PC-3 (cell line): Measurements from ENCODE around the gene EPO. TPM values are rescaled to one million over a fixed set of nuclear protein-coding genes. Genes with fewer than 3 reads are reported as not detected.

Experiments
- ATAC-seq: fragments of 200-7000 bp; cut with Tn5 transposase; 2 replicates; pipeline ENCODE4 v1.9.1; 2020; ENCODE audit warnings: mild to moderate bottlenecking, moderate library complexity
- BruUV-seq: library from RNA; stranded (reverse); fragments of 400-500 nt; replicated peaks from 2 replicates; lab custom pipeline; 2021; lab: Mats Ljungman, UMichigan
- CTCF ChIA-PET: fragments of 300-600 bp; sonication (Branson Sonifier 250); formaldehyde crosslinking; loops from one replicate; lab custom pipeline; 2022; ENCODE audit warnings: antibody characterized with exemption; lab: Charles Lee
- POLR2A ChIA-PET: fragments of 300-600 bp; sonication (Branson Sonifier 250); formaldehyde crosslinking; loops from one replicate; lab custom pipeline; 2022; ENCODE audit warnings: antibody characterized with exemption; ENCODE audit not compliant: unreplicated experiment; lab: Charles Lee
- DNase-seq: peaks from one replicate; pipeline ENCODE4 v3.0.0-alpha.2; 2015
- H2AFZ ChIP-seq: fragments of 300-600 bp; sonication (generic); 2 replicates; pipeline ENCODE4 v1.6.0; 2016; ENCODE audit warnings: antibody characterized with exemption, low read length
- H3F3A ChIP-seq: fragments of 300-600 bp; sonication (generic); one replicate; pipeline ENCODE4 v1.6.0; 2017; ENCODE audit warnings: antibody characterized with exemption, low read length, control low read depth, mild to moderate bottlenecking; ENCODE audit not compliant: unreplicated experiment
- H3K27ac ChIP-seq: fragments of 300-600 bp; sonication (generic); 2 replicates; pipeline ENCODE4 v1.5.1; 2016; ENCODE audit warnings: mild to moderate bottlenecking, low read length
- H3K27me3 ChIP-seq: fragments of 300-600 bp; sonication (generic); 2 replicates; pipeline ENCODE4 v1.6.1; 2016; ENCODE audit warnings: low read length, mixed read lengths
- H3K36me3 ChIP-seq: fragments of 300-600 bp; sonication (generic); 2 replicates; pipeline ENCODE4 v1.6.1; 2016; ENCODE audit warnings: low read depth, mixed run types, low read length, mixed read lengths
- H3K4me1 ChIP-seq: fragments of 300-600 bp; sonication (generic); 2 replicates; pipeline ENCODE4 v1.5.1; 2016; ENCODE audit warnings: low read length; ENCODE audit not compliant: insufficient read depth
- H3K4me2 ChIP-seq: fragments of 300-600 bp; sonication (generic); 2 replicates; pipeline ENCODE4 v1.6.0; 2016; ENCODE audit warnings: low read length
- H3K4me3 ChIP-seq: fragments of 300-600 bp; sonication (generic); 2 replicates; pipeline ENCODE4 v1.5.1; 2016; ENCODE audit warnings: mild to moderate bottlenecking, low read length, mixed read lengths
- H3K79me2 ChIP-seq: fragments of 300-600 bp; sonication (generic); 2 replicates; pipeline ENCODE4 v1.6.1; 2017; ENCODE audit warnings: low read length, mixed read lengths
- H3K9ac ChIP-seq: fragments of 300-600 bp; sonication (generic); 2 replicates; pipeline ENCODE4 v1.6.0; 2016; ENCODE audit warnings: mild to moderate bottlenecking, low read length
- H3K9me2 ChIP-seq: fragments of 300-600 bp; sonication (generic); replicated peaks from 2 replicates; pipeline ENCODE4 v1.6.1; 2016; ENCODE audit warnings: mixed run types, low read length, mixed read lengths
- H3K9me3 ChIP-seq: fragments of 300-600 bp; sonication (generic); 2 replicates; pipeline ENCODE4 v1.6.1; 2016; ENCODE audit warnings: low read length, mixed read lengths
- H4K20me1 ChIP-seq: fragments of 300-600 bp; sonication (generic); 2 replicates; pipeline ENCODE4 v1.6.1; 2016; ENCODE audit warnings: low read length, mixed read lengths
- EZH2 ChIP-seq: fragments of 300-600 bp; sonication (generic); IDR thresholded peaks from one replicate; pipeline ENCODE4 v1.6.1; 2017; ENCODE audit warnings: antibody characterized with exemption, mild to moderate bottlenecking, low read length; ENCODE audit not compliant: unreplicated experiment
- EZH2phosphoT487 ChIP-seq: fragments of 300-600 bp; sonication (generic); IDR thresholded peaks from 2 replicates; pipeline ENCODE4 v1.6.1; 2018; ENCODE audit warnings: mild to moderate bottlenecking, antibody characterized with exemption, low read length, borderline replicate concordance
- intact Hi-C: fragments of 100-400 bp; cut with micrococcal nuclease; formaldehyde crosslinking; loops from 2 replicates; pipeline ENCODE4 v1.9.0; 2023
- total RNA-seq: library from RNA; depleted of rRNA; stranded (reverse); fragments of >200 nt; gene quantifications from 2 replicates; pipeline ENCODE4 v1.2.3, GENCODE V29; 2014
- TF ChIP-seq, protein P1 (sequence below): fragments of 300-600 bp; sonication (generic); conservative IDR thresholded peaks from 2 replicates; pipeline ENCODE4 v1.5.1; 2017; ENCODE audit warnings: antibody characterized with exemption, low read depth, mild to moderate bottlenecking, low read length

Gene EPO
- total RNA-seq, 1 experiment from 2014 or later = not detected

DNA sequence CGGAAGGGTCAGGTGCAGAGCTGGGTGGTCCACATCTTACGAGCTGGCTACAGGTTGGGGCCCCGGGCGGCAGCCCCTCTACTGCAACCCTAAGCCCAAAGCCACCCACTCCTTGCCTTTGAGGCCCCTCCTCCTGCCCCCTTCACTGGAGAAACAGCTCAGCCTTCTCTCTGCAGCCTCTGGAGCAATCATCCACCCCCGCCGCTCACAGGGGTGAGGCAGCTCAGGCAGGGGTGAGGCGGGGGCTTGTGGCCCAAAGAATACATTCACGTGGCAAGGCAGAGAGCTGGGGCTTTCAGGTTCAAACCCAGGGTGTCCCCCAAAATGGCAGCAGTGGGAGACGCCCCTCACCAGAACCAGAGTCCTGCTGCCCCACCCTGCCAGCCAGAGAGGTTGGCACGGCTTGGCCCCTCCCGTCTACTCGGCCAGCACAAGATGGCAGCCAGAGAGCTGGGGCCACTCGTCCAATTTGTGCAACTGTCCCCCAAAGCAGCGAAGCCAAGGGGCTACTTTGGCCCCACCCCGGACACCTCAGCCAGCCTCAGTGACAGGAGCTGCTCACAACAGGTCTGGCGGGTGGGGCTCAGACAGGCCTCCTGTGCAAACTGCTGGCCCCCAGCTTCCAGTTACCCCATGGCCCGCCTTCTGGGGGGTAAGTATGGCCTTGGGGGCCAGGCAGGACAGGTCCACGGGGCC, 39.5 kb upstream of the EPO start:
- no TSS peak for BruUV-seq
- no peak overlapping the region for H3K27ac ChIP-seq
- ChIA-PET POLR2A (no interaction called here), CTCF (no interaction called here)
- peaks cover 5% of the 10 kb centered on the region; the same call in 1 of the 2 replicates for H3K79me2 ChIP-seq
- TF ChIP-seq EZH2phosphoT487 (no peak), EZH2 (no peak)
- TF ChIP-seq, protein P1, sequence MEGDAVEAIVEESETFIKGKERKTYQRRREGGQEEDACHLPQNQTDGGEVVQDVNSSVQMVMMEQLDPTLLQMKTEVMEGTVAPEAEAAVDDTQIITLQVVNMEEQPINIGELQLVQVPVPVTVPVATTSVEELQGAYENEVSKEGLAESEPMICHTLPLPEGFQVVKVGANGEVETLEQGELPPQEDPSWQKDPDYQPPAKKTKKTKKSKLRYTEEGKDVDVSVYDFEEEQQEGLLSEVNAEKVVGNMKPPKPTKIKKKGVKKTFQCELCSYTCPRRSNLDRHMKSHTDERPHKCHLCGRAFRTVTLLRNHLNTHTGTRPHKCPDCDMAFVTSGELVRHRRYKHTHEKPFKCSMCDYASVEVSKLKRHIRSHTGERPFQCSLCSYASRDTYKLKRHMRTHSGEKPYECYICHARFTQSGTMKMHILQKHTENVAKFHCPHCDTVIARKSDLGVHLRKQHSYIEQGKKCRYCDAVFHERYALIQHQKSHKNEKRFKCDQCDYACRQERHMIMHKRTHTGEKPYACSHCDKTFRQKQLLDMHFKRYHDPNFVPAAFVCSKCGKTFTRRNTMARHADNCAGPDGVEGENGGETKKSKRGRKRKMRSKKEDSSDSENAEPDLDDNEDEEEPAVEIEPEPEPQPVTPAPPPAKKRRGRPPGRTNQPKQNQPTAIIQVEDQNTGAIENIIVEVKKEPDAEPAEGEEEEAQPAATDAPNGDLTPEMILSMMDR = no peak
- H3K36me3 ChIP-seq = peaks cover 17% of the 10 kb centered on the region; the same call in 1 of the 2 replicates
- H3K9ac ChIP-seq = no peak overlapping the region
- ATAC-seq (no peak), DNase-seq (no peak)
- no peak overlapping the region for H2AFZ ChIP-seq
- H4K20me1 ChIP-seq = no peaks in the 10 kb centered on the region
- H3K9me3 ChIP-seq = no peaks in the 10 kb centered on the region
- H3F3A ChIP-seq = no peaks in the 10 kb centered on the region
- no peaks in the 10 kb centered on the region for H3K9me2 ChIP-seq
- intact Hi-C loops = no loop called here
- H3K4me1 ChIP-seq = no peaks in the 10 kb centered on the region
- no peaks in the 10 kb centered on the region for H3K27me3 ChIP-seq
- no peak overlapping the region for H3K4me2 ChIP-seq
- no peak overlapping the region for H3K4me3 ChIP-seq

DNA sequence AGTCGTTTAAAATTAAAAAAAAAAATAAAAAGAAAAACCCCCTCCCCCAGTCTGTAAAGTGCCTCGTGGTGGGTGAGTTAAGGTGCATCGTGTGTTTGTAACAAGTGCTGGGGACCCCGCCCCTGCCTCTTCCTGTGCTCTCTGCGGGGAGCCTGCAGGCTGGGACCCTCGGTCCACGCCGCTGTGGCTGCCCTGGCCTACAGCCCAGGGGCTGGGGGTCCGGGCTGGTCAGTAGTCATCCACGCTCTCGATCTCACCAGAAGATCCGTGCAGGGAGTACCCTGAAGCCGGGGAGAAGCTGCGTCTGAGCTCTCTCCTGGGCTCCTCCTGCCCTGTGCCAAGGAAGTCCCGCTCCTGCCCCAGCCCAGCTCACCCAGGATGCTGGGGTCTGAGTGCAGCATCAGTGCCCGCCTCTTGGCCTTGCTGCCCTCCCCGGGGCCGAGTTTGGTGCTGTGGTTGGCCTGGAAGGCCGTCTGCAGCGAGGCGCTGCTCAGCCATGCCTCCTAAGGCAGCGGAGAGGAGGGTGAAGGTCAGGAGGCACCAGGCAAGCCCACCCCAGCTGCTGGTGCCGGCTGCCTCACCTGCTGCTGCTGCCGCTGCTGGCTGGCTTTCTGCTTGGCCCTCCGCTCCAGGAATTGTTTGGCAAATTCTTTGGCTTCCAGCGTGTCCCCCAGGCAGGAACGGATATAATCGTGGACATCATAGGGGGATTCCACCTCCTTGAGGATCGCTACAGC, 38.6 kb upstream of the EPO start:
- Histone ChIP-seq H2AFZ (no peak overlapping the region), H3K4me2 (no peak overlapping the region), H3K9ac (no peak overlapping the region), H3K9me2 (no peaks in the 10 kb centered on the region), H3K27ac (no peak overlapping the region), H3K79me2 (peaks cover 1% of the 10 kb centered on the region; the same call in 1 of the 2 replicates), H3K9me3 (no peaks in the 10 kb centered on the region), H3K27me3 (no peaks in the 10 kb centered on the region), H4K20me1 (no peaks in the 10 kb centered on the region), H3F3A (no peaks in the 10 kb centered on the region), H3K4me1 (no peaks in the 10 kb centered on the region), H3K36me3 (peaks cover 17% of the 10 kb centered on the region; the same call in 1 of the 2 replicates), H3K4me3 (no peak overlapping the region)
- ChIA-PET CTCF (no interaction called here), POLR2A (no interaction called here)
- ATAC-seq (no peak), DNase-seq (no peak)
- intact Hi-C loops = no loop called here
- BruUV-seq = no TSS peak
- TF ChIP-seq EZH2 = no peak
- no peak for TF ChIP-seq EZH2phosphoT487
- TF ChIP-seq, protein P1 = no peak
